Upper lobe of right lung (tissue), 1 donor: ENCODE data around the gene HTATIP2. TPM values are rescaled to one million over a fixed set of nuclear protein-coding genes. Genes with fewer than 3 reads are reported as not detected.
A peak's percentile ranks its signal among the peaks of the same experiment; 100 is the strongest.

Experiments
- ATAC-seq: fragments of 200-7000 bp; cut with Tn5 transposase; one replicate; pipeline ENCODE4 v1.9.1; 2020; ENCODE audit warnings: mild to moderate bottlenecking, moderate library complexity
- DNase-seq: peaks from one replicate; pipeline ENCODE4 v3.0.0-alpha.2; 2020
- H3K27ac ChIP-seq: fragments of 200-600 bp; one replicate; pipeline ENCODE4 v1.8.0; 2022
- H3K27me3 ChIP-seq: fragments of 200-600 bp; one replicate; pipeline ENCODE4 v1.8.0; 2022; ENCODE audit warnings: mild to moderate bottlenecking
- H3K36me3 ChIP-seq: fragments of 200-600 bp; one replicate; pipeline ENCODE4 v1.8.0; 2022
- H3K4me1 ChIP-seq: fragments of 200-600 bp; one replicate; pipeline ENCODE4 v1.8.0; 2022
- H3K4me3 ChIP-seq: fragments of 200-600 bp; one replicate; pipeline ENCODE4 v1.8.0; 2022; ENCODE audit warnings: mild to moderate bottlenecking
- H3K9me3 ChIP-seq: fragments of 200-600 bp; one replicate; pipeline ENCODE4 v1.8.0; 2022
- intact Hi-C: fragments of 100-400 bp; cut with DNase I; formaldehyde crosslinking; loops from one replicate; pipeline ENCODE4 v1.11.0; 2022
- total RNA-seq: library from RNA; stranded (reverse); fragmentation: NEBNext Ultra II Directional; extraction: Animal tissue kit (Norgen Biotek cat#: 25700); gene quantifications from one replicate; pipeline ENCODE4 v1.2.1, GENCODE V29; 2021
- TF ChIP-seq, protein P1 (sequence below): fragments of 200-600 bp; IDR thresholded peaks from one replicate; pipeline ENCODE4 v1.8.0; 2022; ENCODE audit warnings: antibody characterized with exemption
- donor health status: DM: no; HTN: yes; CAD: no; lungs with severe emphysema.

HTATIP2 gene
- total RNA-seq, 1 donor from 2014 or later, result 59.9 TPM

DNA sequence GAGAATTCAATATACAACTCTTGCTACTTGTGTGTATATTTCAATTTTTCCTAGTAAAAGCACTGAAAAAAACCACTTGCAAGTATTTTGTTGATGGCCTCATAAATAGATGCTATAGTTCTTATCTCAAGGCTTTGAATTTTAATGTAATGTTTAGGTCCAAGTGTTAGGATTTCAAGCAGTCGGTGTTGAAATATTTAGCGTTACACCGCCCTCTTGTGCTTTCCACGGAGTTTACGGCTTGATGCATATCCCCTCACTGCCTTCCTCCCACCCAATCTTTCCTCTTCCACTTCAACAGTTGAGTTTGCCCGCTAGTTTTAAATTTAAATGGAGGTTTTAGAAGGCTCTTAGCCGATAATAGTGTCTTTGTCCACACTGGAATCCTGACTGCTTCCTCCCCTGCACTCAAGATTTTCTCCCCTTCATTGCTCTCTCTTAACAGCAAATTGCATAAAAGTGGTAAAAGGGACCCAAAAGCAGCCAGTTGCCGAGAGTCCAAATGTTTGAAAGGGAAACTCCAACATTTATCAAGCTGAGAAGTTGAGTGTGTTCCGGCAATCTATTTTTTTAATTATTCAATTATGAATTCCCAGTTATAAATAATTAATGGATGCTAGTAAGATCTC is 25.9 kb upstream of the HTATIP2 start:
- intact Hi-C loops, result no loop called here
- no peaks in the 10 kb centered on the region for H3K36me3 ChIP-seq
- no peak overlapping the region for H3K4me3 ChIP-seq
- H3K4me1 ChIP-seq, result no peaks in the 10 kb centered on the region
- no peak overlapping the region for H3K27ac ChIP-seq
- TF ChIP-seq, protein P1, sequence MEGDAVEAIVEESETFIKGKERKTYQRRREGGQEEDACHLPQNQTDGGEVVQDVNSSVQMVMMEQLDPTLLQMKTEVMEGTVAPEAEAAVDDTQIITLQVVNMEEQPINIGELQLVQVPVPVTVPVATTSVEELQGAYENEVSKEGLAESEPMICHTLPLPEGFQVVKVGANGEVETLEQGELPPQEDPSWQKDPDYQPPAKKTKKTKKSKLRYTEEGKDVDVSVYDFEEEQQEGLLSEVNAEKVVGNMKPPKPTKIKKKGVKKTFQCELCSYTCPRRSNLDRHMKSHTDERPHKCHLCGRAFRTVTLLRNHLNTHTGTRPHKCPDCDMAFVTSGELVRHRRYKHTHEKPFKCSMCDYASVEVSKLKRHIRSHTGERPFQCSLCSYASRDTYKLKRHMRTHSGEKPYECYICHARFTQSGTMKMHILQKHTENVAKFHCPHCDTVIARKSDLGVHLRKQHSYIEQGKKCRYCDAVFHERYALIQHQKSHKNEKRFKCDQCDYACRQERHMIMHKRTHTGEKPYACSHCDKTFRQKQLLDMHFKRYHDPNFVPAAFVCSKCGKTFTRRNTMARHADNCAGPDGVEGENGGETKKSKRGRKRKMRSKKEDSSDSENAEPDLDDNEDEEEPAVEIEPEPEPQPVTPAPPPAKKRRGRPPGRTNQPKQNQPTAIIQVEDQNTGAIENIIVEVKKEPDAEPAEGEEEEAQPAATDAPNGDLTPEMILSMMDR, result peak; percentile 24
- H3K27me3 ChIP-seq, result peaks cover 38% of the 10 kb centered on the region
- no peak for DNase-seq
- no peaks in the 10 kb centered on the region for H3K9me3 ChIP-seq
- ATAC-seq, result no peak

DNA sequence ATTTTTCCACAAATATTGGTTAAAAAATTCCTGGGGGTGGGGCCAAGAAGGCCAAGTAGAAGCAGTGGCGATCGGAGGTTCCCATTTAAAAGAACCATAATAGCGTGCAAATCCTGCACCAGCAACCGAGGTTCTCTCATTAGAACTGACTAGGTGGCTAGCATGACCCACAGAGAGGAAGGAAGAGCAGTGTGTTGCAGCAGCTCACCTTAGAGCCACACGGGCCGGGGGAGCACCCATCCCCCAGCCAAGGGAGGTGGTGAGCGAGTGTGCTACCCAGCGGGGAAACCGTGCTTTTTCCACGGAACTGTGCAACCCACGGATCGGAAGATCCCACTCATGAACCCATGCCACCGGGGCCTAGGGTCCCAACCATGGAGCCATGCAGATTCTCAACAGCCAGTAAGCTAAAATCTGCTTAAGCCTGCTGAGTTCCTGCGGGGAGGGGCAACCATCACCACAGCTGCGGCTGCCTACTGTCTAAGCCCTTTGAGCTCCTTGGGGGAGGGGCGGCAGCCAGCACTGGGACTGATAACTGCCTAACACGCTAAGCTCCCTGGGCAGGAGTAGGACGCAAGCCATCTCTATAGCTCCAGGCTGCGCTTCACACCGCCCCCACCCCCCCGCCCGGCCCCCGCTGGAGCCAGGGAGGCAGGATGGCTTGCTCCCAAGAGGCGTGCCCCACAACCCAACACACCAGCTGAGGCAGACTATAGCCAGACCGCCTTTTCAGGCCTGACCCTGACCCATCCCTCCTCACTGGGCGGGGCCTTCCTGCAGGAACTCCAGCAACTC is 21.0 kb upstream of the HTATIP2 start:
- H3K4me3 ChIP-seq, result no peak overlapping the region
- H3K4me1 ChIP-seq, result no peaks in the 10 kb centered on the region
- intact Hi-C loops, result no loop called here
- no peak overlapping the region for H3K27ac ChIP-seq
- H3K9me3 ChIP-seq, result no peaks in the 10 kb centered on the region
- ATAC-seq, result no peak
- TF ChIP-seq, protein P1, result no peak
- H3K36me3 ChIP-seq, result no peaks in the 10 kb centered on the region
- H3K27me3 ChIP-seq, result peaks cover 34% of the 10 kb centered on the region
- DNase-seq, result no peak

DNA sequence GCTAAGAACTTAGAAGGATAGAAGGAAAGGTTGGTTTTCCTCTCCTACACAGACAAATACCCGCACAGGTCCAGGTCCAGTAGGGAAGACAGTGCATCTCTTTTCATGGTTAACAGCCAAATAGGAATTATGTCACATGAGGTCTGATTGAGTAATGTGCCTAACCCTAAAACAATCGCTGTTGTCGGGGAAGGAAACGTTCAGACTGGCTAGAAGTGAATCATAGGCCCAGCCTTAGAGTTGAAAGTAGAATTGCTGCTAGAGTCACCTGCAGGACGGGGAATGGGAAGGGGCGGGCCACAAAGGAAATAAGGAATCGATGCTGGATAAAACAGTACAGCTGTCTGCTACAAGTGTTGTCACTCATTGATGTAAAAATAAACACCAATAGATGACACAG is 12.4 kb upstream of the HTATIP2 start:
- no peaks in the 10 kb centered on the region for H3K27me3 ChIP-seq
- no peak overlapping the region for H3K4me3 ChIP-seq
- no peak for ATAC-seq
- H3K4me1 ChIP-seq, result no peaks in the 10 kb centered on the region
- no peaks in the 10 kb centered on the region for H3K9me3 ChIP-seq
- DNase-seq, result no peak
- intact Hi-C loops, result loop anchor here (10.0 kb wide), 1 partner anchor 226 kb away; no protein-coding TSS in a partner anchor
- no peaks in the 10 kb centered on the region for H3K36me3 ChIP-seq
- TF ChIP-seq, protein P1, result no peak
- no peak overlapping the region for H3K27ac ChIP-seq

DNA sequence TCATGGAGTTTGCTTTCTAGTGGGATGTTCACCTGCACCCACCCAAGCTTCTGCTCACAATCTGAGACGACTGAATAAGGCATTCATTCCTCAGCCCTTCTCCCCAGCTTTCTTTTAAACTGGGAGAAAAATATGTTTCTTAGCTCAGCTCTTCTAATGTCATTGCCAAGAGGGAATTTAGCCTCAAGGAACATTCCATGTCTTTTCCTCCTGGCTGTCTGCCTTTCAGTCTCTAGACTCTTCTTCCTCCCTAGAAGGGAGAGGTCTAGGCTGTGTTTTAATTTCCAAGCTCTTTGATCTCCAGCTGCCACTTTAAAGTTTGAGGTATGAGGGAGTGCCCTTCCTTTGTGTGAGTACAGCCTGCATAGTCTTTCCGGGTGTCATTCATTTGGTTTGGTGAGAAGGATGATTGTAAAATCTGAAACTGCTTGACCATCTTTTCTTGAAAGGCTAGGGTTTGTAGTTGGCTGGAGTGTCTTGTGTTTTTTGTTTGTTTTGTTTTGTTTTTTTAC is 11.7 kb upstream of the HTATIP2 start:
- TF ChIP-seq, protein P1, result no peak
- Histone ChIP-seq H3K4me1 (no peaks in the 10 kb centered on the region), H3K36me3 (no peaks in the 10 kb centered on the region), H3K9me3 (no peaks in the 10 kb centered on the region), H3K4me3 (no peak overlapping the region), H3K27ac (no peak overlapping the region), H3K27me3 (no peaks in the 10 kb centered on the region)
- no peak for DNase-seq
- no peak for ATAC-seq
- intact Hi-C loops, result loop anchor here (10.0 kb wide), 1 partner anchor 227 kb away; no protein-coding TSS in a partner anchor

DNA sequence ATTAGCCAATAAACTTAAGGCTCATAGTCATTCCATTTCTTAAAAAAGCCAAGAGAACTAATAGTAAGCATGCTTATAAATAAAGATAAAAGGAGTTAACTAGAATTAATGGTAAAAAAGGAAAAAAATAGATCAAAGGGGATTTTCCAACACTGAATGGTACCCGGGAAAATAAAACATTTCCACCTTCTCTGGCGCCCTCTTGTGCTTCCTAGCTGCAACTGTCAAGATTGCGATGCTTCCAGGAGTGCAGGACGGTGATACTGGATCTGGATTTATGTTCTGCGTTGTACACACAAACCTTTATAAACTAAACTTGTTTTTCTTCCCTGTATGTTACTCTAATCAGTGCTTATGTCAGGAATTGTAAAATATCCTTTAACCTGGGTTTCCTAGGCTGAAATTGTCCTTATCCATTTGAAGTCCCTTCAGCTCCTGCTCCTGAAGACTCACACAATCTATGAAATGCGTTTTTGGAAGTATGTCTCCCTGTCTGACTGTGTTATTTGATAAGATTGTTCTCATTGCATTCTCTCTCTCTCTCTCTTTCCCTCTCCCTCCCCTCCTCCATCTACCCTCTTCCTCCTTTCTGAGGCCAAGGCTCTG is 9.6 kb upstream of the HTATIP2 start:
- DNase-seq (no peak), ATAC-seq (peak; percentile 83)
- Histone ChIP-seq H3K4me3 (no peak overlapping the region), H3K36me3 (no peaks in the 10 kb centered on the region), H3K27ac (no peak overlapping the region), H3K27me3 (no peaks in the 10 kb centered on the region), H3K9me3 (no peaks in the 10 kb centered on the region), H3K4me1 (no peaks in the 10 kb centered on the region)
- TF ChIP-seq, protein P1, result peak; percentile 88
- intact Hi-C loops, result loop anchor here (10.0 kb wide), 1 partner anchor 229 kb away; no protein-coding TSS in a partner anchor
